BJ (cell line): ENCODE measurements around the gene L2HGDH. TPM values are rescaled to one million over a fixed set of nuclear protein-coding genes. Genes with fewer than 3 reads are reported as not detected.

ENCODE experiments used
- CTCF ChIA-PET: fragments of 350-600 bp; formaldehyde crosslinking; extraction: SDS; loops from one replicate; lab custom pipeline; 2021; ENCODE audit warnings: antibody characterized with exemption, inconsistent platforms; lab: Yijun Ruan, JAX
- POLR2A ChIA-PET: fragments of 300-600 bp; sonication (Branson Sonifier 250); formaldehyde crosslinking; extraction: SDS; loops from one replicate; lab custom pipeline; 2021; ENCODE audit warnings: antibody characterized with exemption; lab: Charles Lee
- DNase-seq: peaks from one replicate; pipeline ENCODE4 v3.0.0-alpha.2; 2011; ENCODE audit warnings: low read depth
- H3K27me3 ChIP-seq: 2 replicates; pipeline ENCODE4 v1.6.0; 2011; ENCODE audit warnings: low read length; ENCODE audit not compliant: control insufficient read depth, insufficient read depth
- H3K36me3 ChIP-seq: 2 replicates; pipeline ENCODE4 v1.5.1; 2011; ENCODE audit warnings: low read length; ENCODE audit not compliant: control insufficient read depth, insufficient read depth
- H3K4me3 ChIP-seq: 2 replicates; pipeline ENCODE4 v1.5.1; 2011; ENCODE audit warnings: low read depth, mild to moderate bottlenecking, control low read depth, low read length
- polyA plus RNA-seq: library from polyadenylated mRNA; depleted of rRNA; stranded (reverse); fragments of >200 nt; gene quantifications from 2 replicates; pipeline ENCODE4 v1.2.3, GENCODE V29; 2011
- TF ChIP-seq, protein P1 (sequence below): IDR thresholded peaks from 2 replicates; pipeline ENCODE4 v1.5.1; 2011; ENCODE audit warnings: low read depth, mild to moderate bottlenecking, control low read depth, inconsistent platforms, low read length, moderate library complexity; ENCODE audit not compliant: insufficient read depth

Gene L2HGDH
- polyA plus RNA-seq, 1 experiment, result 2.3 TPM

DNA sequence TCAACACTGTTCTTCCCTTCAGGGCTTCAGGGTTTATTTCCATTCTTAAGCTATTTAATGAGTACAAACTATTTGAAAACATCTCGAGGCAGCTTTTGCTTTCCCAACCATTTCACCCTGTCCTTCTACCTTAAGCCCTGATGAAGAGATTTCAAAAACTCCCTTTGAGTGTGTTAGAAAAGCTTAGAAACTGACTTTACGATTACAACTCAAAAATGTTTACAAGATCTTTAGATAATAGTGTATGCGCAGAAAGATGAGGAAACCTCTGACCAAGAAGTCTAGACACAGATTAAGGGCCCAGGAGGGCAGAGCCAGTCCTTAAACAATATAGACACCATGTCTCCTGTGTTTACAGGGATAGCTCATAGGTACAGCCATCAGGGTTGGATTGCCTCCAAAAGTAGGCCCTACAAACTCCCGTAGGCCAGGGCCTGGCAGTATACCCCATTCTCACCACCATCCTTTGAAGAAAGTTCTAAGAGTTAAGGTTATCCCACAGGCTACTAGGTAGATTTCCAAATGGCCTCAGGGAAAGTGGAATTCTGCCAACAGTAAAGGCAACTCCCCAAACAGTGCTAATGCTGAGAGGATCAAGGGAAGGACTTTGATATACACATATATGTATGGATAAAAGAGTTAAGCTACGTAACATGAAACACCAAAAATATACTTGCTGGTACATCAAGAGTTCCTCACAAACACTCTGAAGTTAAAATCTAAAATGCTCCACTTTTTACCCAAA lies 69.3 kb downstream of the L2HGDH start:
- POLR2A ChIA-PET, result no interaction called here
- H3K36me3 ChIP-seq, result no peaks in the 10 kb centered on the region
- DNase-seq, result no peak
- no peak overlapping the region for H3K4me3 ChIP-seq
- TF ChIP-seq, protein P1, sequence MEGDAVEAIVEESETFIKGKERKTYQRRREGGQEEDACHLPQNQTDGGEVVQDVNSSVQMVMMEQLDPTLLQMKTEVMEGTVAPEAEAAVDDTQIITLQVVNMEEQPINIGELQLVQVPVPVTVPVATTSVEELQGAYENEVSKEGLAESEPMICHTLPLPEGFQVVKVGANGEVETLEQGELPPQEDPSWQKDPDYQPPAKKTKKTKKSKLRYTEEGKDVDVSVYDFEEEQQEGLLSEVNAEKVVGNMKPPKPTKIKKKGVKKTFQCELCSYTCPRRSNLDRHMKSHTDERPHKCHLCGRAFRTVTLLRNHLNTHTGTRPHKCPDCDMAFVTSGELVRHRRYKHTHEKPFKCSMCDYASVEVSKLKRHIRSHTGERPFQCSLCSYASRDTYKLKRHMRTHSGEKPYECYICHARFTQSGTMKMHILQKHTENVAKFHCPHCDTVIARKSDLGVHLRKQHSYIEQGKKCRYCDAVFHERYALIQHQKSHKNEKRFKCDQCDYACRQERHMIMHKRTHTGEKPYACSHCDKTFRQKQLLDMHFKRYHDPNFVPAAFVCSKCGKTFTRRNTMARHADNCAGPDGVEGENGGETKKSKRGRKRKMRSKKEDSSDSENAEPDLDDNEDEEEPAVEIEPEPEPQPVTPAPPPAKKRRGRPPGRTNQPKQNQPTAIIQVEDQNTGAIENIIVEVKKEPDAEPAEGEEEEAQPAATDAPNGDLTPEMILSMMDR, result no peak
- CTCF ChIA-PET, result no interaction called here
- H3K27me3 ChIP-seq, result no peaks in the 10 kb centered on the region

DNA sequence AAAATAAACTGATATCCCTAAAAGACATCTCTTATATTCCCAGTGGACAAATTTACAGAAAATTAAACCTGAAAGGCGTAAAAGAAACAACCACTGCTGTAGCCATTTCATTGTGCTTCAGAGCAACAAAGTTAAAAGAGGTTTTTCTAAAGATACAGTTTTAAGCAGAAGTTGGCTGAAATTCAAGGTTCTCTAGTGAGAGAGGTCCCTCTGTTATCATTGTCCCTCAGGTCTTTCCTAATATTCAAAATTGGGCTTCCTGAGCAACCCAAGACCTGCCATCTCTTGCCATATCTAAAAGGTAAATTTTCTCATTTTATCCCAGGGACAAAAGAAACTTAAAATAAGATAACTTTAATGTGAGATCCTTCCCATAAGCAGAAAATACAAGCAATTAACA lies 69.9 kb downstream of the L2HGDH start:
- POLR2A ChIA-PET, result no interaction called here

DNA sequence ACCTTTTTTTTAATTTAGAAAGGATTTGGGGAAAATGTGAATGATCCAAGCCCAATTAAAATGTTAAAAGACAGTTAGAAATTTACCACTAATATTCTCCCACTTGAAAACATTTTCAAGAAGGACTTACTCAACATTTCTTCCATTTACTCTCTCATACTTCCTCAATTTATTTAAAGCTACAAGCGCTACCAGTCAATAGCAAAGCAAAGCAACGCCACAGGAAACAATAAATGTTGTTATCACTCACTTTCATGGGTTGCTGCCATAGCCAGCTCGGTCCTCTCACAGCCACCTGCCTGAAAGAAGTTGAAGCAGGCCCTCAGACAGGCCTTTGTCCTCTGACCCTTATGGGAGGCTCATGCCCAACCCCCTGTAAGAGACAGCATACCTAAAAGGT lies 74.6 kb downstream of the L2HGDH start:
- CTCF ChIA-PET, result interaction anchor here (0.9 kb wide), 1 partner anchor 17 kb away, joined by 3 read pairs; no protein-coding TSS in a partner anchor
- H3K27me3 ChIP-seq, result no peaks in the 10 kb centered on the region
- TF ChIP-seq, protein P1, result no peak
- POLR2A ChIA-PET, result no interaction called here
- no peak for DNase-seq
- no peaks in the 10 kb centered on the region for H3K36me3 ChIP-seq
- no peak overlapping the region for H3K4me3 ChIP-seq

More for the DNA sequence above, 69.9 kb downstream of the L2HGDH start:
- no peak overlapping the region for H3K4me3 ChIP-seq
- CTCF ChIA-PET, result no interaction called here
- TF ChIP-seq, protein P1, result no peak
- no peak for DNase-seq
- H3K36me3 ChIP-seq, result no peaks in the 10 kb centered on the region
- H3K27me3 ChIP-seq, result no peaks in the 10 kb centered on the region

DNA sequence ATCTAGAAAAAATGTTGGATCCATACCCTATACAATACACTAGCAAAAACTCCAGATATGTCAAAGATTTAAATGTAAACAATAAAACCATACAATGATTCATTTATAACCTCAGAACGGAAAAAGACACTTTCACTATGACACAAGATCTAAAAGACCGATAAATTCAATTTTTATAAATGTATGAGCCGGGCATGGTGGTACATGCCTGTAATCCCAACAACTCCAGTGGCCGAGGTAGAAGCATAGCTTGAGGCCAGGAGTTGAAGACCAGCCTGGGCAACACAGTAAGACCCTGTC lies 78.1 kb downstream of the L2HGDH start:
- TF ChIP-seq, protein P1, result no peak
- CTCF ChIA-PET, result no interaction called here
- Histone ChIP-seq H3K27me3 (no peaks in the 10 kb centered on the region), H3K4me3 (no peak overlapping the region), H3K36me3 (no peaks in the 10 kb centered on the region)
- no peak for DNase-seq
- POLR2A ChIA-PET, result no interaction called here

DNA sequence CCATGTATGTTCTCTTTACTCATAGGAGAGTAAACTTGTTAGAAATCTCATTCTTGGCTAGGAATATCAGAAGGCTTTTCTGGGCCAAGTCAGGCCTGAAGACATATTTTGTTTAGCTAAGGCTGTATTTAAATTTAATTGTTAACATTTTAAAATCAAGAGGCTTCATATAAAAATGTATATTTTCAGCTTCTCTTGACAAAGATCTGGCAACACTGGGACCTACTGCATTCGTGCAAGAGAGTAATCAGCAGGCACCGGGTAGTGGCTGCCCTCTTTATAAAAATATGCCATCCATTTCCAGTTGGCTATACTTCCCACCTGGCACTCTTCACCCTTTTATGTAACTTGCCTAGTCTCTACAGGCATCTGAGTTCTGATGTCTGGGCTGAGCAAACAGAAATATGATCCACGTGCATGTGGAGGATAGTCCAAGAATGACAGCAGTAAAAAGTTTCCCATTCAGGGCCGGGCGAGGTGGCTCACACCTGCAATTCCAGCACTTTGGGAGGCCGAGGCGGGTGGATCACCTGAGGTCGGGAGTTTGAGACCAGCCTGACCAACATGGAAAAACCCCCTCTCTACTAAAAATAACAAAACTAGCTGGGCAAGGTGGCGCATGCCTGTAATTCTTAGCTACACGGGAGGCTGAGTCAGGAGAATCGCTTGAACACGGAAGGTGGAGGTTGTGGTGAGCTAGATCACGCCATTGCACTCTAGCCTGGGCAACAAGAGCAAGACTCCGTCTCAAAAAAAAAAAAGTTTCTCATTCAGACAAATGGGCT lies 78.7 kb downstream of the L2HGDH start:
- no peaks in the 10 kb centered on the region for H3K36me3 ChIP-seq
- H3K4me3 ChIP-seq, result no peak overlapping the region
- CTCF ChIA-PET, result no interaction called here
- no peak for DNase-seq
- H3K27me3 ChIP-seq, result no peaks in the 10 kb centered on the region
- TF ChIP-seq, protein P1, result no peak
- POLR2A ChIA-PET, result no interaction called here
